Activated naive CD8-positive, alpha-beta T cell treated with anti-CD3 and anti-CD28 coated beads, Interleukin-2, amount 50 U/mL, for 16 hours (primary cell): ENCODE data around the gene OR13A1.
"Not testable (repeated sequence)": the region's sequence is repeated elsewhere in the genome, so short reads cannot be mapped to it uniquely, and the experiment has no call there.

Experiments used
- DNase-seq: peaks from one replicate; pipeline ENCODE4 v3.0.0-alpha.2; 2020; ENCODE audit warnings: low read depth, low spot score

OR13A1 gene

DNA sequence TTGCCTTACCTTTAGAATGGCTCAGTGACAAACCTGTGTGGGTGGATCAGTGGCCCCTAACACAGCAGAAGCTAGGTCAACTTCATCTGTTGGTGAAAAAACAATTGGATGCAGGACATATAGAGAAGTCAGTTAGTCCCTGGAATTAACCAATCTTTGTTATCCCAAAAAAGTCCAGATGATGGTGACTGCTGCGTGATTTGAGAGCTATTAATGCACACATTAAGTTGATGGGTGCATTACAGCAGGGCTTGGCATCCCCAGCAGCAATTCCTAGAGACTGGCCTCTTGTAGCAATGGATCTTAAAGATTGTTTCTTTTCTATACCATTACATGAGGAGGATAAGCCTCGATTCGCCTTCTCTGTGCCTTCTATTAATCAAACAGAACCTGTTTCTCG lies 33.3 kb downstream of the OR13A1 start:
- no peak for DNase-seq

- no peak for DNase-seq
Measured at GRCh38 chr10:45280113-45280760, 35.2 kb downstream of the OR13A1 start.

- DNase-seq: no peak
Measured at GRCh38 chr10:45279682-45280081, 35.7 kb downstream of the OR13A1 start.

DNA sequence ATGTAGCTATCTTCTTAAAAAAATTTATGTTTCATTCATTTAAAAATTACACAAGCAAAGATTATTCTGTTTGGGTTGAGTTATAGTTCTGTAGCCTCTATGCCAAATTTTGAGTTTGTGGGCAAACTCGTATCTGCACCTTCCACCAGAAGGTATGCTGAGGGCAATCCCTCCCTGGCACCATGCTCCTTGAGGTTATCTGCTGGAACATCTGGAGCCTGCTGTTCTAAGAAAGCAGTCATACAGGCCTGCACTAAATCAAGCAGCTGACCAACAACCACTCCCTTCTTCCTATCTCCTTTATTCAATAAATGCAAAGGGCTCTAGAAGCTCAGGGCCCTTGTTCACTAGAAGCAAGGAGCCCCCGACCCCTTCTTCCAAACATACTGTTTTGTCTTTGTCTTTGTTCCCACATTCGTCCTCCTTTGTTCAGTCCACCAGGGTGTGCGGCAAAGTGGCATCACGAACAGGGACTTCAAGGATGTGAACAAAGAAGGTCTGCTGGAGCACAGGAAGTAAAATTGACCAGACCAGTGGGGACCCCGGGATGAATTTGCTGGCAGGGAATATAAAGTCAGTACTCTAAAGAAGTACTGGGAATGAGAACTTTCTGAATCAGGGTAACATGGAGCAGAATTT lies 36.4 kb downstream of the OR13A1 start:
- DNase-seq: no peak

GRCh38 chr10:45276146-45276545 lies 39.3 kb downstream of the OR13A1 start:
- not testable (repeated sequence) for DNase-seq

GRCh38 chr10:45274364-45274763 lies 41.0 kb downstream of the OR13A1 start:
- DNase-seq: no peak

- not testable (repeated sequence) for DNase-seq
Measured at GRCh38 chr10:45267777-45268176, 47.6 kb downstream of the OR13A1 start.

DNA sequence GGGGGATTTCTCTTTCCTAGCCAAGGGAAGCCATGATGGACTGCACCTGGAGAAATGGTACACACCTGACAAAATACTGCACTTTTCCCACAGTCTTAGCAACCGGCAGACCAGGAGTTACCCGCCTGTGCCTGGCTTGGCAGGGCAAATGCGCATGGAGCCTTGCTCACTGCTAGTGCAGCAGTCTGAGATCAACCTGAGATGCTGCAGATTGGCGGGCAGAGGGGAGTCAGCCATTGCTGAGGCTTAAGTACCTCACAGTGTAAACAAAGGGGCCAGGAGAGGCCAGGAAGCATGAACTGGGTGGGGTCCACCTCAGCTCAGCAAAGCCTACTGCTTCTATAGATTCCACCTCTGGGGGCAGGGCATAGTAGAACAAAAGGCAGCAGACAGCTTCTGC lies 49.4 kb downstream of the OR13A1 start:
- no peak for DNase-seq

DNA sequence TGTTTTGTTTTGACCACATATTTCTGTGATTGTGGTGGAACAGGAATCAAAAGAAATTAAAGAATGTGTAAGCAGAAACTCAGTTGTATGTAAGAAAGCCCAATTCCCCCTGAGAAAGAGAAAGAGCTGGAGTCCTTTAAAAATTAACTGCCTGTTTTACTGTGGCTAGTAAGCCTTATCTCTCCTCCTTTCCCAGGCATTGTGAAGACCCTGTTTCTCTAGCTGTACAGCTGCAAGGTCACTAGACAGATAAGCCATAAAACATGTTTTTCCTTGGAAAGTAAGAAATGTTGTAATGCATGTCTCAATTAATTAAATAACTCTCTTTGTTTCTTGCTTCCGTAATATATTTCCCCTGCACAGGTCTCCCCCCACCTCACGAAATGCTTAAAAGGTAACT lies 53.5 kb downstream of the OR13A1 start:
- DNase-seq: no peak

DNA sequence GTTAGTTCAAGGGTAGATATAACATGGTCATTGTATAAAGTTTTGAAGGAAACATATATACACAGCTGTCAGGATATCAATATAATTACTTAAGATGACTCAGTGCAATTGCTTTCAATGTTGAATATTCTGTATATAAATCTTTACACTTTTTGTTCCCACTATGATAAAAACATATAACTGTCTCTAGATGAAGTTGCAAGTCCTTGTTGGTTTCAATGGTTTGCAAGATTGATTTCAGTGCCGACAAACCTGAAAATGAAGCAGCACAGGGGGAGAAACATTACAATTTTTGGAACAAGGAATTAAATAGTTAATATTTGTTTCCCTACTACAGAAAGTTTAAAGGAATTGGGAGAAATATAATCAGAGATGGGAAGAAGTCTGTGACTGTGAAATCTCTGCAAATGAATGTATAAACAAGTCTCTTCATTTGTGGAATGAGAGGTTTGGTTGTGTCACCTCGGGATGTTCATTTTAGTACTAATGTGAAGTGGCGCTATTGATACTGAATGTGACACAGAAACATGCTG lies 54.1 kb downstream of the OR13A1 start:
- no peak for DNase-seq

DNA sequence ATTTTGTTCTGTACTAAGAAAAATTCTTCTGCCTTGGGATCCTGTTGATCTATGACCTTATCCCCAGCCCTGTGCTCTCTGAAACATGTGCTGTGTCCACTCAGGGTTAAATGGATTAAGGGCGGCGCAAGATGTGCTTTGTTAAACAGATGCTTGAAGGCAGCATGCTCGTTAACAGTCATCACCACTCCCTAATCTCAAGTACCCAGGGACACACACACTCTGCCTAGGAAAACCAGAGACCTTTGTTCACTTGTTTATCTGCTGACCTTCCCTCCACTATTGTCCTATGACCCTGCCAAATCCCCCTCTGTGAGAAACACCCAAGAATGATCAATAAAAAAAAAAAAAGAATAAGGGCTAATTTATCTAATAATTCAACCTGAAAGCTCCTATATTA lies 54.8 kb downstream of the OR13A1 start:
- DNase-seq: not testable (repeated sequence)

DNA sequence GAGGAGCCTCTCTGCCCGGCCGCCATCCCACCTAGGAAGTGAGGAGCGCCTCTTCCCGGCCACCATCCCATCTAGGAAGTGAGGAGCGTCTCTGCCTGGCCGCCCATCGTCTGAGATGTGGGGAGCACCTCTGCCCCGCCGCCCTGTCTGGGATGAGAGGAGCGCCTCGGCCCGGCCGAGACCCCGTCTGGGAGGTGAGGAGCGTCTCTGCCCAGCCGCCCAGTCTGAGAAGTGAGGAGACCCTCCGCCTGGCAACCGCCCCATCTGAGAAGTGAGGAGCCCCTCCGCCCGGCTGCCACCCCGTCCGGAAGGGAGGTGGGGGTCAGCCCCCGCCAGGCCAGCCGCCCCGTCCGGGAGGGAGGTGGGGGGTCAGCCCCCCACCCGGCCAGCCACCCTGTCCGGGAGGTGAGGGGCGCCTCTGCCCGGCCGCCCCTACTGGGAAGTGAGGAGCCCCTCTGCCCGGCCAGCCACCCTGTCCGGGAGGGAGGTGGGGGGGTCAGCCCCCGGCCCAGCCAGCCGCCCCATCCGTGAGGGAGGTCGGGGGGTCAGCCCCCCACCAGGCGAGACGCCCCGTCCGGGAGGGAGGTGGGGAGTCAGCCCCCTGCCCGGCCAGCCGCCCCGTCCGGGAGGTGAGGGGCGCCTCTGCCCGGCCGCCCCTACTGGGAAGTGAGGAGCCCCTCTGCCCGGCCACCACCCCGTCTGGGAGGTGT lies 55.5 kb downstream of the OR13A1 start:
- not testable (repeated sequence) for DNase-seq

- no peak for DNase-seq
Measured at GRCh38 chr10:45257600-45257999, 57.8 kb downstream of the OR13A1 start.

DNA sequence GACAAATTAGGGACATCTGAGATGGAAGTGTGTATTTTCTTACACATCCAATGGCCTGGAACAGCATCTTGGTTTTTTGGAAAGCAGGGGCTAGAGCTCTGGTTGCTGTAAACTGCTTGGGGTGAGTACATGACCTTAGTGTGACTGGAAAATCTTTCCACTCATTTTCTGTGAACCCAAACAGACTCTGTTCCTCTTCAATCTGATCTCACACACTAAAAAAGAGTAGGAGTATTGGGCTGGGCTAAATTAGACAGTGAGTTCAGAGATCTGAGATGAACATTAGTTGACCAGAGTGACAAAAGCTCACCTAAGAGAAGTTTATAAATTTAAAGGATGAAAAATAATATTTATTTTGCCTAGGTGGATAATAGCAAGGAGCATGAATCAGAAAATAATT lies 59.2 kb downstream of the OR13A1 start:
- DNase-seq: no peak

DNA sequence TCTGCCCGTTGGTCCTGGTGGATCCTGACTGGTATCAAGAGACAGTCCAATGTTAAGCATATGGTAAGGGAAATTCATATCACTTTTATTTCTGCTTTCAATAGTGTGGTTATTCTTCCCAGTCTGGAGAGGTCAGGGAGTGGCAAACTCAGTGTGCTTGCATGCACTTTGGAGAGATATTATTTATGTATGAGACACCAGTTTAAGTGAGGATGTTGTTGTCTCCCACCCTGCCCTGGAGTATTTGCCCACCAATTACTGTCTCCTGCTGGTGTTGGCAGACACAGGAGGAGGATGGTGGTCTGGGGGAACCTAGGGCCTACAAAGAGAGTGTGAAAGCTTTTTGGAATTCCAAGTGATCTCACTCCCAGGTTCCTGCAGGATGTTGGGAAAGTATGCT lies 59.7 kb downstream of the OR13A1 start:
- DNase-seq: no peak

DNA sequence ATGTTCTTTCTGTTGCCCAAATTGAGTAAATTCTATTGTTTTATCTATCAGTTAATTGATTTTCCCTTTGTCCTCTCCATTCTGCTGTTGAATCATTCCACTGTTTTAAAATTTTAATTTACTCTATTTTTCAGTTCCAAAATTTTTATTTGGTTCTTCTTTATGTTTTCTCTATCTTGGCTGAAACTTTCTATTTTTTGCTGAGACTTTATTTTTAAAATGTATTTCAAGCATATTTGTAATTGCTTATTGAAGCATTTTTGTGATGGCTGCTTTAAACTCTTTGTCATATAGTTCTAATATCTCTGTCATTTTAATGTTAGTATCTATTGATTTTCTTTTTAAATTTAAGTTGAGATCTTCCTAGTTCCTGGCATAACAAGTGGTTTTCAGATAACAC lies 60.5 kb downstream of the OR13A1 start:
- no peak for DNase-seq

DNA sequence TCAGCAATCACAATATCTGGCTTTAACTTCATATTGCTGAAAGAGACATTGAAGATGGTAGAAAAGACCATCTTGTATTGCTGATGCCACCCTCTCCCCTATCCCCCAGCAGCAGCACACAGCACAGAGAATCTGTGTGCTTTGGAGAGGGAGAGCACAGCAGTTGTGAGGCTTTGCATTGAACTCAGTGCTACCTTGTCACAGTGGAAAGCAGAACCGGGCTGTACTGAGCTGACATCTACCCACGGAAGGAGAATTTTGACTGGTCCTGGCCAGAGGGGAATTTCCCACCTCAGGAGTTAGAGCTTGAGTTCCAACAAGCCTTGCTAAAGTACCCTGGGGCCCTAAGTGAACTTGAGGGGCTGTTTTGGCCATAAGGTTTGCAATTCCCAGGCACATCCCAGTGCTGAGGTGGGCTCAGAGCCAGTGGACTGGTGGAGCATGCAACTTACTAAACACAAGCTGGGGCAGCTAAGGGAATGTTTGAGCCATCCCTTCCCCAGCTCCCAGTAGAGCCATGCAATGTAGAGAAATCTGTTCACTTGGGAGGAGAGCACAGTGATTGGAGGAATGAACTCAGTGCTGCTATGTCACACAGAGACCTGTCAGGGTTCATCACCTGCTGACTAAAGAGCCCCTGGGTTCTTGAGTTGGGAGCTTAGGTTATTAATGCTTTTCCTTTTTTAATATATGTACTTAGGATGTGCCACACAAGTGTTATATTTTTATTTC lies 62.1 kb downstream of the OR13A1 start:
- no peak for DNase-seq
